Vagina (tissue), 2 donors: ENCODE data around the gene KRT4.

Experiments
- CTCF ChIP-seq, 3 experiments: fragments of 450-650 bp in 2 of 3; fragments of 200-600 bp in 1 of 3; sonication (generic) in 1 of 3; IDR thresholded peaks; one replicate each; pipeline ENCODE4 v1.5.1; 2017 to 2019; ENCODE audit warnings: antibody characterized with exemption in 3 of 3, mild to moderate bottlenecking in 2 of 3, moderate library complexity in 2 of 3
- POLR2A ChIP-seq, 2 donors: fragments of 450-650 bp; IDR thresholded peaks; one replicate each; pipeline ENCODE4 v1.6.1; 2017; ENCODE audit warnings: antibody characterized with exemption in 2 of 2, mild to moderate bottlenecking in 2 of 2, moderate library complexity in 2 of 2

DNA sequence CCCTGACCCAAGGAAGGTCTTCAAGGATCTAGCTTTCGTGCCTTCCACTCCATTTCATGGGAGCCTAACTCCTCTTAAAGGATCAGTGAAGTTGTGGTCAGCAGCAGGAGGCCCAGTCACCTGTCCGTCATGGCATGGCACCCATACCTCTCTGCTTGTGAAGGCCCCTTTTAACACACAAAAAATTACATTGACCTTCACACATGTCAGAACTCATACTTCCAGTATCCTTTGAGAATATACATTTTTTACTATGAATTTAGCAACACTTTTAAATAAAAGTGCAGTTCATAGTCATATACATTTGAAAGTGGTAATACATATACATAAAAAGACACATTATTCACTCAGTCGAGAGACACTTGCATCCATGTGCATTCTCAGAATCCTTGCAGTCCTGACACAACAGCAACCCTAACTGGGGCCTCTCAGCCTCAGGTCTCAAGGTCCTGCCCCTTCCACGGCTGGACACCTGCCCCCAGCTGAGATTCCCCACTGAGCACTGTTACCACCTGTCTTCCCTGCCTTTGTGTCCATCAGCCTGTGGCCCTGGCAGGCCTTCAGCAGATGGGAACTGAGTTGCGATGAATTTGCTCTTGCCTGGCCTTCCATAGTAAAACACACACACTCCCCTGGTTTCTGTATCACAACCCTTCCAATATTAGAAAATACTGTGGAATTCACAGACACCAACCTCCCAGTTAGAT, 14.3 kb downstream of the KRT4 start:
- TF ChIP-seq CTCF (IDR thresholded peaks at IDR 0.05) (no peak), POLR2A (IDR thresholded peaks at IDR 0.05) (no peak)
